ENCODE results near the gene SLC2A5.

The SLC2A5 gene

DNA sequence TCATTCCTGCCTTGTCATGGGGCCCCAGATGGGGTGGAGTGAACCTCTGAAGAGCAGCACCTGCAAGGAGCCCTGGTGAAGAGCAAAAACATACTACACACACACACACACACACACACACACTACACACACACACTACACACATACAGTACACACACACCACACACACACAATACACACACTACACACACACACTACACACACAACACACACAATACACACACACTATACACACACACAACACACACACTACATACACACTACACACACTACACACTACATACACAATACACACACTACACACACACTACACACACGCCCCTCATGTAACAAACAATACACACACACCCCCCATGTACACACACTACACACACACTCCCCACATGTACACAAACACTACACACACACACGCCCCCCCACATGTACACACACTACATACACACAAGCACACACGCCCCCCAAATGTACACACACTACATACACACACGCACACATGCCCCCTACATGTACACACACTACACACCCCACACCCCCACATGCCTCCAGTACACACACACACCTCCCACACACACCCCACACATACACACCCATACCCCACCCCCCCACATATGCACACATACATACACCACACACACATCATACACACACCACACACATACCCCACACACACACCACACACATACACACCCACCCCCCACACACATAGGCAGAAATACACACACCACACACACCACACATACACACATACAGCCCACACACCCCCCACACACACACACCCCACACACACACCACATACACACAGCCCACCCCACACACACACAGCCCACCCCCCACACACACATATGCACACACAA, 9.3 kb downstream of the SLC2A5 start:
- DNase-seq, result no peak

DNA sequence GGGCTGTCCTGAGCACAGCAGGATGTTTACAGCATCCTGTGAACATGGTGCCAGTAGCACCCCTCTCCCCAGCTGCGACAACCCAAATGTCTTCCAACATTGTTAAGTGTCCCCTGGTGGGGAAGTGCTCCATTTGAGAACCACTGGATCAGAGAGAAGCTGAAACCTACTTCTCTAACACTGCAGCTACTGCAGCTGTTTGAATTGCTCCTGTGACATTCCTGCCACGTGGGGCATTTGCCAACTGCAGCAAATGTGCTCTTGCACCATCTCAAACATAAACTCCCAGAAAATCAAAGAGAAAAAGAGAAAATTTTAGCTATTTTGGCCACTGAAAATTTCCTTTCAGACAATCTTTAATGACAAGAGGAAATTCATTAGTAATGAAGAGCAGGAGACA, 11.0 kb downstream of the SLC2A5 start:
- no peak for DNase-seq

DNA sequence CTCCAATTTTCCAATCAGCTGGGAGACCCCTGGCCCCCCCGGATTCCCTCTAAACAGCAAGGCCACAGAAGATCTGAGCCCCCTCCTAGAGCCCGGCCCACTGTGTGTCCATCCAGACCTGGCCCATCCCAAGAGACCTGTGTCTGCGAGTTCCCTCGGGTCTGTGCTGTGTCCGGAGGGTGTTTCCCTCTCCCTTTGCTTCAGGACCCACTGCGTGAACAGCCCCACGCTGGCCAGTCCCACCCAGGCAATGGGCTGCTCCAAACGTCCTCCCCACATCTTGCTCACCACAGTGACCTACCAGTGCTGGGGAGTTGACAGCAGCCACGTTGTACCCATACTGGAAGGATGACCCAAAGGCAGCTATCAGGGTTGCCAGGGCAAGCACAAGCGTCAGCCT, 11.6 kb downstream of the SLC2A5 start:
- no peak for DNase-seq

DNA sequence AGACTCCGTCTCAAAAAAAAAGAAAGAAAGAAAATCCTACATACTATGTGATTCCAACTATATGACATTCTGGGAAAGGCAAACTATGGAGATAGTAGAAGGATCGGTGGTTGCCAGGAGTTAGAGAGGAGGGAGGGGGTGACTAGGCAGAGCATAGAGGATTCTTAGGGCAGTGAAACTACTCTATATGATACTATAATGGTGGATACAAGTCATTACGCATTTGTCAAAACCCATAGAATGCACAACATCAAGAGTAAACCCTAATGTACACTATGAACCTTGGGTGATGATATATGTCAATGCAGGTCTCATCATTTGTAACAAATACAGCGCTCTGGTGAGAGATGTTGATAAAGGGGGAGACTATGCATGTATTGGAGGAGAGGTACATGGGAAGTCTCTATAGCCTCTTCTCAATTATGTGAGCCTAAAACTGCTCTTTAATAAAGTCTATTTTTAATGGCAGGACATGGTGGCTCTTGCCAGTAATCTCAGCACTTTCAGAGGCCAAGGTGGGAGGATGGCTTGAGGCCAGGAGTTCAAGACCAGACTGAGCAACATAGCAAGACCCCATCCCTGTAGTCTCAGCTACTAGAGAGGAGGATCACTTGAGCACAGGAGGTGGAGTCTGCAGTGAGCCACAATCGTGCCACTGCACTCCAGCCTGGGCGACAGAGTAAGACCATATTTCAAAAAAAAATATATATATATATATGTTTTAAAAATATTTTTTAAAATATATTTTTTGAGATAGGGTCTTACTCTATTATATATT, 17.0 kb downstream of the SLC2A5 start:
- no peak for DNase-seq

DNA sequence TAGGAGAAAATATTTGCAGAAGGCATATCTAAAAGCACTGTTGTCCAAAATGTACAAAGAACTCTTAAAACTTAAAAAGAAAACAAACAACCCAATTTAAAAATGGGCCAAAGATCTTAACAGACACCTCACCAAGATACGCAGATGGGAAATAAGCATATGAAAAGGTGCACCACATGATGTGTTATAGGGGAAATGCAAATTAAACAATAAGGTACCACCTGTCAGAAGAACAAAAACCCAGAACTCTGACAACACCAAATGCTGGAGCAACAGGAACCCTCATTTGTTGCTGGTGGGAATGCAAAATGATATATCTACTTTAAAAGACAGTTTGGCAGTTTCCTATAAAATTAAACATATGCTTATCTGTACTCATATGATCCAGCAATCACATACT, 18.1 kb downstream of the SLC2A5 start:
- no peak for DNase-seq

DNA sequence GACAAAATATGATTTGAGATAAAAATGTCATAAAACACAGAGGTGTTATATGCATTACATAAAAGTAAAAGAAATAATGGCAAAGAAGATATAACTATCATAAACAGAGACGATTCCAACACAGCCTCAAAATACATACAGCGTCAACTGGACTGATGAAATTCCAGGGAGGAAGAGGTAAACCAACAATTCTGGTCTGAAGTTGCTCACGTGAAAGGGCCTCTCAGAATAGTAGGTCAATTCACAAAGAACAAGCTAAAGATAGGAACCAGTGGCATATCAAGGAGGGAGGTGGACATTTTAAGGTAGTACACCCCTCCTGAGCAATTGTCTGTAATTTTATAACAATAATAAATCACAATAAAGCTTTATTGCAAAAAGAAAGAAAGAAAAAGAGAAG, 18.6 kb downstream of the SLC2A5 start:
- DNase-seq, result no peak

DNA sequence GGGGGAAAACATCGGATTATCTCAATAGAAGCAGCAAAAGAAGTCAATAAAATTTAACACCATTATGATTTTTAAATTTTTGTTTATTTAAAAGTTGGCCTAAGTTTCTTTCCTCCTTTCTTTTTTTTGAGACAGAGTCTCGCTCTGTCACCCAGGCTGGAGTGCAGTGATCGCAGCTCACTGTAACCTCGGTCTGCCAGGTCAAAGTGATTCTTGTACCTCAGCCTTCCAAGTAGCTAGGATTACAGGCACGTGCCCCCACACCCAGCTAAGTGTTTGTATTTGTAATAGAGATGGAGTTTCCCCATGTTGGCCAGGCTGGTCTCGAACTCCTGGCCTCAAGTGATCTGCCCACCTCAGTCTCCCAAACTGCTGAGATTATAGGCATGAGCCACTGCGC, 20.9 kb downstream of the SLC2A5 start:
- no peak for DNase-seq

DNA sequence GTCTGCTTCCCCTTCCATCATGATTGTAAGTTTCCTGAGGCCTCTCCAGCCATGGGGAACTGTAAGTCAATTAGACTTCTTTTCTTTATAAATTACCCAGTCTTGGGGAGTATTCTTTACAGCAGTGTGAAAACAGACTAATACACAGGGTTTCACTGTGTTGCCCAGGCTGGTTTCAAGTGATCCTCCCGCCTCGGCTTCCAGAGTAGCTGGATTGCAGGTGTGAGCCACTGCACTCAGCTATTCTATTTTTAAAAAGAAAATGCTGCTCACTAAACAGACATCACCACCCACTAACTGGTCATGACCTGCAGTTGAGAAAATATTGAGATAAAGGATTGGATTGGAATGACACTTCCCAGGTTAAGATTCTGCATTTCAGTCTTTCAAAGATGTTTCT, 22.4 kb downstream of the SLC2A5 start:
- DNase-seq, result no peak

DNA sequence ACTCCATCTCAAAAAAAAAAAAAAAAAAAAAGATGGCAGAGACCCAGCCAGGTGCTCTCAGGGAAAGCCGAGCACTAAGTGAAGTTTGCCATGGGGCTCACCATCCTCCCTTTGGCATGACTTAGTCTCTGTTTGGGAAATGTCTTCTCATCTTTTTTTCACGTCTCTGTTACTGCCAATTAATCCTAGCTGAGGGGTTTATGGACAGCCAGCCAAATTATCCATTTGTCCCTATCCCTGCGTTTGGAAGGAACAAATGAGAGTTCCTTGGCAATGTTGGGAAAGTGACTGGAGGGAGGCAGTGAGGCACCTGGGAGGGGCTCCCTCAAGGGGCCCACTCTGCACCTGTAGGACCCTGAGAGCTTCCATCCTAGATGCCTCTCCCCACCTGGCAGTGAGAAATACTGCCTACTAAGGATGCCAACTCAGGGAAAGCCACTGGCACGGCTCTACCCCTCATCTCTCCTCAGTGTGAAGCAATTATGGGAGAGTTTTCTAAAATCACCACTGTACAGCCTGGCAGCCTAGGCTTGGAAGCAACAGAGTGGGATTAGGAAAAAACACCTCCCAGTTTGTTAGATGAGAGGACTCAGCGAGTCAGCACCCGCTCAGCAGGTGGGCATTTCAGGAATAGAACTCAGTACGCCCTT, 23.4 kb downstream of the SLC2A5 start:
- DNase-seq, result no peak

DNA sequence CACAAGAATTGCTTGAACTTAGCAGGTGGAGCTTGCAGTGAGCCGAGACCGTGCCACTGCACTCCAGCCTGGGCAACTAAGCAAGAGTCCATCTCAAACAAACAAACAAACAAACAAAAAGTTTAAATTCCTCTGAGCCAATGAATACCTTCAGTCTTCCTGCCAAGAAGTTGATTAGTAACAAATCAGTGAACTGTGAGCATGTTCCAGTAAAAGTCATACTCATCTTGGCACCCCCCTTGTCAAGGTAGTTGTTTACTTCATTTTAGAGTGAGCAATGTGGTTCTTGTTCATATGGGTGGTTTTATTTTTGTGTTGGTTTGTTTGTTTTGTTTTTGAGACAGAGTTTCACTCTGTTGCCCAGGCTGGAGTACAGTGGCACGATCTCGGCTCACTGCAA, 25.2 kb downstream of the SLC2A5 start:
- no peak for DNase-seq

DNA sequence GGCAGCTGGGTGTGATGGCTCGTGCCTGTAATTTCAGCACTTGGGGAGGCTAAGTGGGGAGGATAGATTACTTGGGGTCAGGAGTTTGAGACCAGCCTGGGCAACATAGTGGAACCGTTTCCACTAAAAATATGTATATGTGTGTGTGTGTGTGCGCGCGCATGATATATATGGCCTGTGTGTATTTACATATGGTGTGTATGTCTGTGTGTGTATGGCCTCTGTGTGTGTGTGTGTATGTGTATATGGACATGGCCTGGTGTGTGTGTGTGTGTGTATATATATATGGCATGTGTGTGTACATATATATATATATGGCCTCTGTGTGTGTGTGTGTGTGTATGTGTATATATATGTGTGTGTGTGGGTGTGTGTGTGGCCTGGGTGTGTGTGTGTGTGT, 27.2 kb downstream of the SLC2A5 start:
- DNase-seq, result no peak

DNA sequence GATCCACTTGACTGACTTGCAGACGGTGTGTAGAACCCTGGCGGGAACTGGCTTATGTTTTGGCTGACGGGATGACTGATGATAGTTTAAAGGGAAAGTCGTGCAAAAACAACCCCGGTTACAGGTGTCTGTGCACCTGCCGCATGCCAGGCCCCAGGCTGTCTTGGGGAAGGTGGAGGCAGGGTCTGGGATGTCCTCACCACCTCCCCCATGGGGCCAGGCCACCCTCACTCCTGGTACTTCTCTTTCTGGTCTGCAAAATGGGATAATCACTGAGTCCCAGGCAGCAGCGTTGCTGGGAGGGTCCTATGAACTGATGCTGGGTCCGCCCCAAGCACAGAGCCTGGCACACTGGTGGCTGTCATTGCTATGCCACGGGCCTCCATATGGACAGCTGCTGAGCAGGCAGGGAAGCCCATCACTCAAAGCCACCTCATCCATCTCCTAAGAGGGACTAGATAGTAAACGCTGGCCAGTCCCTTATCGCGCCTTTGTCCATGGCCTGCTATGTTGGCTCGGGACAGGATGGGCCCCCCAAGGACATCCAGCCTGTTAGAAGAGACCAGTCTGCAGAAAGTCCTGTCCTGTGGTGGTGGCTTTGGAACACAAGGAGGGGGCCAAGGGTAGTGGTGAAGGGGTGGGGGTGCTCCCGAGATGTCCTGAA, 28.2 kb downstream of the SLC2A5 start:
- no peak for DNase-seq

DNA sequence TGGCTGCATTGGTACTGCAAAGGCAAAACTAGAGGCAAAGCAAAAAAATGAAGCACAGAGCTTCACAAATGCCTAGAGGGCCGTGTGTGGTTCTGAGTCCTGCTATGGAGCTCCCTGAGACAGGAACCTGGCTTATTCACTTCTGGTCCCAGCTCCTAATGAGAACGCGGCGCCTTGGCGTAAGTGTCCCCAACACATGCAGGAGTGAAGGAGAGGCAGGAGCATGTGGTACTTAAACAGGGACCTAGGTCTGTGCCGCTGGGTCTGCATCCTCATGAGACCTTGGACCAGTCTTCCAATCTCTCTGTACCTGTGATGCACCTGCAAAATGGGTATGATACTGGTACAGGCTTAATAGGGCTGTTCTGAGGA, 28.8 kb downstream of the SLC2A5 start:
- DNase-seq, result no peak

DNA sequence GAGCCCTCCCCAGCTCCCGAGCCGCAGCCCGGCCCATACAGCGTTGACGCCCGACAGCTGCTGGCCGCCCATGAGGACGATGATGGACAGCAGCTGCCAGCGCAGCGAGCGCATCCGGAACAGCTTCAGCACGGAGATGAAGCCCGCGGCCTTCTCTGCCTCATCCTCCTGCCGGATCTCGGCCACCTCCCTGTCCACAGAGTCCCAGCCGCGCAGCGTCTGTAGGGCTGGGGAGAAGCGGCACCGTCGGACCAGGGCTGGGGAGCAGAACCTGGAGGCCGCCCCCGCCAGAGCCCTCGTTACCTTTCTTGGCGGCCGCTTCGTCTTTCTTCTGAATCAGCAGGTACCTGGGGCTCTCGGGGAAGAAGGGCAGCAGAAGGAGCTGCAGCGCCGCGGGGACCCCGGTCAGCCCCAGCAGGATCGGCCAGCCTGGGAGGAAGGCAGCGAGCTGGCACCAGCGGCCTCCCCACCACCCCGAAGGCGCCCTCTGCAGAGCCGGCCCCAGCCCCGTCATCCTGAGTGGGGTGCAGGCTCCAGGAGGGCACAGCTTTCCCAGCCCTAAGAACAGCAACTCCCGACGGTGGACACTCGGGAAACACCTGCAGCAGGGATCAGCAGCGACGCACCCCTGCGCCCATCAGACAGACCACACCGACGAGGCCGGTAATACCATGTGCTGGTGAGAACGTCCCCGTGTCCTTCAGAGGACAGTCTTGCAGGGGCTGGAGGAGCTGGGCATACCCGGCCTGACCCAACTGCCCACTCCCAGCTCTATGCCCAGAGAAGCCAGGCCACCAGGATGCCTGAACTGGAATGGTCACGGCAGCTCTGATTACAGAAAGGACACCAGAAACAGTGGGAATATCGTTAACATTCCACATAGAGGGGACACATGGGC, 29.4 kb downstream of the SLC2A5 start:
- no peak for DNase-seq

DNA sequence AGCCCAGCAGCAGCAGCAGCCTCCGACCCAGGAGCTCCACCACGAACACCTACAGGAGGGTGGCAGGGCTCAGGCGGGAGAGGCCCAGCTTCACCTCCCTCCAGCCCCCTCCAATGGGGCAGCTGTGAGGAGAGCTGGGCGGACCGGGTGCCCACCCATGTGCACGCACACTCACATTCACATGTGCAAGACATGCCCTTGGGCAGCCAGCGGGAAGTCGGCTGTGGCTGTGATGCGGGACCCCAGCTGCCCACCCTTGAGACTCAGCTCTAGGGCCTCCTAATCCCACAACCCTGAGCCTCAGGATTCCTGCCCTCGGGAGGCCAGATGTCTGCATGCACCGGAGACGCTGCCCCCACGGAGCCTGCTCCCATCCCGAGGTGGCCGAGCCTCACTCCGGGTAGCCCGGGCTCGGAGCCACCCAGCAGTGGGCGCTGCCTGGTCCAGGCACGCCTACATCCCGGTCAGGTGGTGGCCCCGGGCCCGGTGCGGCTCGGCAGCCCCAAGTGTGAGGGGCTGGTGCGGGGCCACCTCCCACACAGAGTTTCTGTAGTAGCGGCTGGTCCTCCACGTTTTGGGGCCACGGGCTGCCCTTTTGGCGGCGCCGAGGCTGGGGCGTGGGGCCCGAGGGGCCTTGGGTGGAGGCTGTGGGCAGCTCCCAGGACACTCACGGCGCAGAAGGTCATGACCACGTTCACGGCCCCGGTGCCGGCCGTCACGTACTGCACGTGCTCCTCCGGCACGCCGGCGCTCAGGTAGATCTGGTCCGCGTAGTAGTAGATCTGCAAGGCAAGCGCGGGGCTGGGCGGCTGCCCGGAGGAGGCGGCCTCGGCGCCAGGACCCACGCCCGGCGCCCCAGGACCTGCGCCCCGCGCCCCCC, 30.3 kb downstream of the SLC2A5 start:
- DNase-seq, result no peak

DNA sequence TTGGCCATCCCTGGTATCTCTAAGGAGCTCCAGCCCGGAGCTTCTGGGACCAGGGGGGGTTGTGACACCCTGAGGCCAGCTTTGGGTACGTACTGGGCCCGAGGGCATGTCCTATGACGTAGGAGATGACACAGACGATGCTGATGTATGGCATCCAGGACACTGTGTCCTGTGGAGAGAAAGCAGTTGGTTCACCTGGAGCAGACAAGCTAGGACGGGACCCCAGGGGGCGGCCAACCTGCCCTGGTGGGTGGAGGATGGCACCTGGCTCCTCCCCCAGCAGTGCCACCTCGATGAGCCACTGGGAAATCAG, 31.1 kb downstream of the SLC2A5 start:
- DNase-seq, result no peak

DNA sequence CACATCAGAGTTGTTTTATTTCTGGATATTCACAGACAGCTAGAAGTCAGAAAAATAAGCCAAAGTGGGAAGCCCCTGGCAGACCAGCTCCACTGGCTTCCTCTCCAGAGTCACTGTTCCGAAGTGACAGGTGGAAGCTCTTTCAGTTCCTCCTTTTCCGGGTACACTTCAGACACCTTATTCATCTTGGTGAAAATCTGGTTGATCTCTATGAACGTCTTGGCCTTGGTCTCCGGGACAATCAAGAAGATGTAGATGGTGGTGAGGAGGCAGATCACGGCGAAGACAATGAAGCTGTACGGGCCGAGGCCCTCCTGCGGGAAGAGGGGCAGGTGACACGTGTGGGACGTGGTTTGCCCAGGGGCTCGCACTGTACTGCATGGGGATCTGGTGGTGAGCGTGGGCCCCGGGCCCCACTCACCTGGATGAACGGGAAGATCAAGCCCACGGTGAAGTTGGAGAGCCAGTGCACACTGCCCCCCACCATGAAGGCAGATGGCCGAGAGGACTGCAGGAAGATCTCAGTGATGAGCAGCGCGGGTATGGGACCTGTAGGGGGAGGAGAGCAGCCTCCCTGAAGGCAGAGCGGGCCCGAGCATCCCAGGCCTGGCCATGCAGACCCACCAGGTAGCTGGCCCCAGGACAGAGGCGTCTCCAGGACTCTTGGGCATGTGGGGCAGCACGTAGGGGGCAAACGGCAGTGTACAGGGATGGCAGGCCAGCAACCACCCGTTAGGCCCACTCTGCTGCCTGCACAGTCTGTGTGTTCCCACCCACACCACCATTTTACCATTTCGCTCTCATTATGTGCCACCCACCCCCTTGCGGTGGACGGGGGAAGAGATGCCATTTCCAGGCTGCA, 31.7 kb downstream of the SLC2A5 start:
- no peak for DNase-seq

DNA sequence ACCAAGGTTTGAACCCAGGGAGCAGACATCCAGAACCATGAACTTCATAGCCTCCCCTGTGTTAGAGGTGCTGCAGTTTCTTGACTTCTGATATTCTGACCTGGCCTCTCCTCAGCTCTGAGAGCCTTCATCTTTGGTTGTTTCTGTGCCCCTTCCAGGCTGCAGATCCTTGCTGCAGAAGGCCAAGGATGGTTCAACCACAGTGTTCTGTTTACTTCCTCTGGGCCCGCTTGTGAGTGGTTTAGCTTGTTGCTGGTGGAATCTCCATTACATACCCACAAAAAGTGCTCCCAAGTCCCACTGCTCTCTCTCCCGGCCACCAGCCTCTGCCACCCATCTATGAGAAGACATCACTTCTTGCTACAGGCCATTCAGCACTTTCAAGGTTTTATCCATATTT, 34.2 kb downstream of the SLC2A5 start:
- no peak for DNase-seq

DNA sequence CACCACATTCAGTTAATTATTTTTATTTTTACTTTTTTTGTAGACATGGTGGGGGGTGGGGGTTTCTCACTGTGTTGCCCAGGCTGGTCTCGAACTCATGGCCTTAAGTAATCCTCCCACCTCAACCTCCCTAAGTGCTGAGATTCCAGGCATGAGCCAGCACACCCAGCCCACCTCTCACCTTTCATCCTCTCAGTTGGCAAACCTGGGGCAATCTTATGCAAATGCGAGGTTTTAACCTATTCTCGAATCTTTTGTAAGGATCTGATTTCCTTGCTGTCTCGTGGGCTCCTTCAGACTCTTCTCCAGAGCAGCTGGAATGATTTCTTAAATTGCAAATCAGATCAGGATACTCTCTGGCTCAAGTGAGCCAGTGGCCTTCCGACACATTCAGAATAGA, 36.1 kb downstream of the SLC2A5 start:
- no peak for DNase-seq

DNA sequence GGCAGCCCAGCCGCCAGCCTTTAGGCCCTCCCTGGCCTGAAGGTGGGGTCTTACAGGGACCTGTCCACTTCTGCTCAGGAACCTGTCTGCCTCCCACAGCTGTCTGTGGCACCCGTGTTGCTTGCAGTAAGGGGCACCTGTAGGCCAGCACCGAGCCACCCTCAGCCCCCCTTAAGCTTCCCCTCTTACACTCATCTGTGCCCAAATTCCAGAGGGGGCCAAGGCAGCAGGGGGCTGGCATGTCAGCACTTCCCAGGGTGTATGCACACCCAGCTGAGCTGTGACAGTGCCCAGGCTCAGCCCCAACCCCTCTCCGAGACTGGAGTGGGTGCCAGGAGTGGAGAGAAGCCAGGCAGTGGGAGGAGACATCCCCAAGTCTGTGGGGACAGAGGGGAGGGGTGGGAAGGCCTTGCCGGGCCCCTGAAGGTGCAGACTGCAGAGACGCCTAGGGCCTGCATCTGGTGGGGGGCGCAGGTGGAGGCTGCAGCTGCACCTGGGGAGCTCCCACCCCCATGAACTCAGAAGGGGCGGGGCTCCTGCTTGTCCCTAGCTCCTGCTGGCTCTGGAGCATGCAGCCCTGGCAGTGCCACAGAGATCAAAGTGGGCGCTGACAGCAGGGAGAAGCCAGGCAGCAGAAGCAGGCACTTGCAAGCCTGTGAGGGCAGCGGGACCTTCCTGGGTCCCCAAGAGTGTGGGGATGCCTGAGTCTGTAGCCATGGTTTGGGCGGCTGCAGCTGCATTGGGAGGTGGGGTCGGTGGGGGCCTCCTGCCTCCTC, 37.8 kb downstream of the SLC2A5 start:
- no peak for DNase-seq
